HCT116 (cell line): ENCODE measurements around the gene GALNT5. TPM values are rescaled to one million over a fixed set of nuclear protein-coding genes. Genes with fewer than 3 reads are reported as not detected.
A peak's percentile ranks its signal among the peaks of the same experiment; 100 is the strongest.

ENCODE experiments used
- ATAC-seq: fragments of 200-7000 bp; cut with Tn5 transposase; 2 replicates; pipeline ENCODE4 v1.9.1; 2020; ENCODE audit warnings: mild to moderate bottlenecking, moderate library complexity
- BruUV-seq: library from RNA; stranded (reverse); fragments of 400-500 nt; replicated peaks from 2 replicates; lab custom pipeline; 2021; lab: Mats Ljungman, UMichigan
- CTCF ChIA-PET: fragments of 300-600 bp; sonication (Branson Sonifier 250); formaldehyde crosslinking; loops from one replicate; lab custom pipeline; 2021; ENCODE audit warnings: antibody characterized with exemption; lab: Charles Lee
- POLR2A ChIA-PET: fragments of 300-600, 350-600 bp; sonication (Branson Sonifier 250); formaldehyde crosslinking; loops from one replicate; lab custom pipeline; 2021; ENCODE audit warnings: antibody characterized with exemption; lab: Charles Lee
- RAD21 ChIA-PET, 2 experiments: fragments of 300-600 bp; sonication (Branson Sonifier 250); formaldehyde crosslinking; loops; one replicate each; lab custom pipeline; 2023; ENCODE audit warnings: low total read pairs in 2 of 2; ENCODE audit not compliant: uncharacterized antibody in 2 of 2, unreplicated experiment in 2 of 2, low non-redundant PET in 1 of 2; lab: Charles Lee
- DNase-seq: peaks from one replicate; pipeline ENCODE4 v3.0.0-alpha.2; 2010; ENCODE audit warnings: low read depth, low spot score
- H2AFZ ChIP-seq: fragments of 200-600 bp; shearing (Covaris generic), sonication (generic); 2 replicates; pipeline ENCODE4 v1.6.1; 2017; ENCODE audit warnings: low read depth, mixed run types, mixed read lengths, antibody characterized with exemption, low read length; ENCODE audit not compliant: poor library complexity, severe bottlenecking
- H3K27ac ChIP-seq: 2 replicates; pipeline ENCODE4 v1.5.1; 2012; ENCODE audit warnings: low read depth, low read length
- H3K27me3 ChIP-seq: fragments of 200-600 bp; sonication (generic); 2 replicates; pipeline ENCODE4 v1.6.1; 2016; ENCODE audit warnings: mixed run types, low read length, mixed read lengths; ENCODE audit not compliant: insufficient read depth
- H3K36me3 ChIP-seq, 2 experiments: fragments of 200-500 bp in 1 of 2; fragments of 200-600 bp in 1 of 2; sonication (Bioruptor generic) in 1 of 2; sonication (generic) in 1 of 2; 2 replicates each; pipeline versions ENCODE4 v1.5.1 to v1.6.1; 2014 to 2016; ENCODE audit warnings: low read length in 2 of 2, inconsistent platforms in 1 of 2, mixed read lengths in 1 of 2, mixed run types in 1 of 2; ENCODE audit not compliant: insufficient read depth in 2 of 2, control insufficient read depth in 1 of 2
- H3K4me1 ChIP-seq, 2 experiments: fragments of 200-600 bp in 1 of 2; sonication (generic) in 1 of 2; 2 replicates each; pipeline versions ENCODE4 v1.5.1 to v1.6.1; 2012 to 2017; ENCODE audit warnings: low read length in 2 of 2, inconsistent platforms in 1 of 2, mild to moderate bottlenecking in 1 of 2, mixed read lengths in 1 of 2, mixed run types in 1 of 2, moderate library complexity in 1 of 2; ENCODE audit not compliant: insufficient read depth in 2 of 2, control insufficient read depth in 1 of 2
- H3K4me2 ChIP-seq: fragments of 200-600 bp; sonication (generic); 2 replicates; pipeline ENCODE4 v1.6.1; 2017; ENCODE audit warnings: mixed run types, low read length, mixed read lengths
- H3K4me3 ChIP-seq, 2 experiments: fragments of 200-600 bp in 1 of 2; sonication (generic) in 1 of 2; replicated peaks in 1 of 2; 2 replicates each; pipeline ENCODE4 v1.5.1; 2011 to 2016; ENCODE audit warnings: low read length in 2 of 2, control low read depth in 1 of 2, low read depth in 1 of 2, mild to moderate bottlenecking in 1 of 2, mixed read lengths in 1 of 2, mixed run types in 1 of 2
- H3K79me2 ChIP-seq: fragments of 200-600 bp; sonication (generic); 2 replicates; pipeline ENCODE4 v1.6.1; 2017; ENCODE audit warnings: mild to moderate bottlenecking, mixed run types, low read length, moderate library complexity, mixed read lengths; ENCODE audit not compliant: insufficient read depth
- H3K9ac ChIP-seq: fragments of 200-600 bp; sonication (generic); 2 replicates; pipeline ENCODE4 v1.6.1; 2016; ENCODE audit warnings: low read length, mixed read lengths
- H3K9me2 ChIP-seq: fragments of 200-600 bp; sonication (generic), shearing (Covaris generic); 2 replicates; pipeline ENCODE4 v1.6.1; 2017; ENCODE audit warnings: mixed run types, mild to moderate bottlenecking, moderate library complexity; ENCODE audit not compliant: insufficient read depth
- H3K9me3 ChIP-seq, 2 experiments: fragments of 200-500 bp in 1 of 2; fragments of 200-600 bp in 1 of 2; sonication (Bioruptor generic) in 1 of 2; sonication (generic) in 1 of 2; 2 replicates each; pipeline ENCODE4 v1.6.1; 2014 to 2017; ENCODE audit warnings: low read length in 2 of 2, mixed read lengths in 2 of 2, inconsistent platforms in 1 of 2, low read depth in 1 of 2, mild to moderate bottlenecking in 1 of 2, mixed run types in 1 of 2, moderate library complexity in 1 of 2; ENCODE audit not compliant: control insufficient read depth in 1 of 2, insufficient read depth in 1 of 2
- H4K20me1 ChIP-seq: fragments of 200-600 bp; sonication (generic), shearing (Covaris generic); 2 replicates; pipeline ENCODE4 v1.6.1; 2017; ENCODE audit warnings: mixed run types, mild to moderate bottlenecking, moderate library complexity; ENCODE audit not compliant: insufficient read depth
- ELF1 ChIP-seq: IDR thresholded peaks from 2 replicates; pipeline ENCODE4 v1.6.1; 2012; ENCODE audit warnings: low read depth, borderline replicate concordance
- EZH2 ChIP-seq: fragments of 200-600 bp; sonication (generic); IDR thresholded peaks from 2 replicates; pipeline ENCODE4 v1.6.1; 2017; ENCODE audit warnings: antibody characterized with exemption, mixed run types
- EZH2phosphoT487 ChIP-seq: fragments of 200-600 bp; IDR thresholded peaks from 2 replicates; pipeline ENCODE4 v1.6.1; 2018; ENCODE audit warnings: antibody characterized with exemption, borderline replicate concordance
- JUND ChIP-seq: IDR thresholded peaks from 2 replicates; pipeline ENCODE4 v1.6.1; 2012
- POLR2AphosphoS5 ChIP-seq: IDR thresholded peaks from 2 replicates; pipeline ENCODE4 v1.6.1; 2011; ENCODE audit warnings: mild to moderate bottlenecking, low read depth, low read length, moderate library complexity
- RAD21 ChIP-seq: IDR thresholded peaks from 2 replicates; pipeline ENCODE4 v1.6.1; 2012; ENCODE audit warnings: low read depth, mild to moderate bottlenecking
- SRF ChIP-seq: IDR thresholded peaks from 2 replicates; pipeline ENCODE4 v1.6.1; 2012; ENCODE audit warnings: low read depth
- ZFX ChIP-seq: fragments of 450-650 bp; IDR thresholded peaks from 2 replicates; pipeline ENCODE4 v1.6.1; 2017
- ZNF274 ChIP-seq: fragments of 200-500 bp; sonication (Bioruptor generic); IDR thresholded peaks from 2 replicates; pipeline ENCODE4 v1.6.1; 2014; ENCODE audit warnings: mild to moderate bottlenecking, low read depth, low read length, inconsistent platforms
- intact Hi-C: fragments of 100-400 bp; cut with micrococcal nuclease; formaldehyde crosslinking; loops from 2 replicates; pipeline ENCODE4 v1.10.0; 2022
- total RNA-seq: library from RNA; stranded (reverse); gene quantifications from one replicate; pipeline ENCODE4 v1.2.1, GENCODE V29; 2021; ENCODE audit not compliant: unreplicated experiment
- TF ChIP-seq, protein P1 (sequence below): IDR thresholded peaks from 2 replicates; pipeline ENCODE4 v1.6.1; 2012; ENCODE audit warnings: low read depth

GALNT5 gene
- total RNA-seq, 1 experiment from 2014 or later: 3.9 TPM

GRCh38 chr2:157252529-157252928 is 5.0 kb upstream of the GALNT5 start:
- Histone ChIP-seq H3K9me3 (no peaks in the 10 kb centered on the region), H3K4me3 (no peak overlapping the region), H3K27ac (no peak overlapping the region), H3K27me3 (no peaks in the 10 kb centered on the region), H3K79me2 (no peaks in the 10 kb centered on the region), H4K20me1 (no peaks in the 10 kb centered on the region), H3K4me2 (no peak overlapping the region), H3K9me2 (no peaks in the 10 kb centered on the region), H3K9ac (no peak overlapping the region), H2AFZ (peak overlapping the region; percentile 44), H3K4me1 (peaks cover 6 to 28% of the 10 kb centered on the region in 2 experiments; a peak in 3 of 4 replicates), H3K36me3 (no peaks in the 10 kb centered on the region)
- no TSS peak for BruUV-seq
- ChIA-PET CTCF (no interaction called here), POLR2A (no interaction called here), RAD21 (no interaction called here)
- ATAC-seq: no peak
- no peak for DNase-seq
- intact Hi-C loops: no loop called here
- TF ChIP-seq POLR2AphosphoS5 (no peak), ELF1 (no peak), SRF (no peak), RAD21 (no peak), EZH2 (no peak), EZH2phosphoT487 (no peak), JUND (no peak), ZNF274 (no peak), ZFX (no peak)
- TF ChIP-seq, protein P1, sequence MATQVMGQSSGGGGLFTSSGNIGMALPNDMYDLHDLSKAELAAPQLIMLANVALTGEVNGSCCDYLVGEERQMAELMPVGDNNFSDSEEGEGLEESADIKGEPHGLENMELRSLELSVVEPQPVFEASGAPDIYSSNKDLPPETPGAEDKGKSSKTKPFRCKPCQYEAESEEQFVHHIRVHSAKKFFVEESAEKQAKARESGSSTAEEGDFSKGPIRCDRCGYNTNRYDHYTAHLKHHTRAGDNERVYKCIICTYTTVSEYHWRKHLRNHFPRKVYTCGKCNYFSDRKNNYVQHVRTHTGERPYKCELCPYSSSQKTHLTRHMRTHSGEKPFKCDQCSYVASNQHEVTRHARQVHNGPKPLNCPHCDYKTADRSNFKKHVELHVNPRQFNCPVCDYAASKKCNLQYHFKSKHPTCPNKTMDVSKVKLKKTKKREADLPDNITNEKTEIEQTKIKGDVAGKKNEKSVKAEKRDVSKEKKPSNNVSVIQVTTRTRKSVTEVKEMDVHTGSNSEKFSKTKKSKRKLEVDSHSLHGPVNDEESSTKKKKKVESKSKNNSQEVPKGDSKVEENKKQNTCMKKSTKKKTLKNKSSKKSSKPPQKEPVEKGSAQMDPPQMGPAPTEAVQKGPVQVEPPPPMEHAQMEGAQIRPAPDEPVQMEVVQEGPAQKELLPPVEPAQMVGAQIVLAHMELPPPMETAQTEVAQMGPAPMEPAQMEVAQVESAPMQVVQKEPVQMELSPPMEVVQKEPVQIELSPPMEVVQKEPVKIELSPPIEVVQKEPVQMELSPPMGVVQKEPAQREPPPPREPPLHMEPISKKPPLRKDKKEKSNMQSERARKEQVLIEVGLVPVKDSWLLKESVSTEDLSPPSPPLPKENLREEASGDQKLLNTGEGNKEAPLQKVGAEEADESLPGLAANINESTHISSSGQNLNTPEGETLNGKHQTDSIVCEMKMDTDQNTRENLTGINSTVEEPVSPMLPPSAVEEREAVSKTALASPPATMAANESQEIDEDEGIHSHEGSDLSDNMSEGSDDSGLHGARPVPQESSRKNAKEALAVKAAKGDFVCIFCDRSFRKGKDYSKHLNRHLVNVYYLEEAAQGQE: no peak
